ENCODE data around the gene CCDC141. TPM values are rescaled to one million over a fixed set of nuclear protein-coding genes. Genes with fewer than 3 reads are reported as not detected.

Gene CCDC141
- total and polyA plus RNA-seq, 2 of the 13 experiments (the other 11 are each of a cell fraction or from before 2014, with no cell fraction given): not detected

- intact Hi-C loops (cut with micrococcal nuclease; ENCODE audit: unreplicated experiment): no loop called here
- H2AFZ ChIP-seq (ENCODE audit: low read length): no peak overlapping the region
- H3K4me1 ChIP-seq (ENCODE audit: insufficient read depth, low read length): no peaks in the 10 kb centered on the region
- H3K79me2 ChIP-seq (ENCODE audit: insufficient read depth, low read length): no peaks in the 10 kb centered on the region
- 3% methylated on average over 2 of the region's 2 CpGs for WGBS (ENCODE audit: low lambda C conversion rate)
- no peak for ATAC-seq
- H3K36me3 ChIP-seq (replicated peaks in 1 of 2; ENCODE audit: control insufficient read depth in 1 of 2, insufficient read depth in 2 of 2, low read length in 2 of 2): no peaks in the 10 kb centered on the region
- H3K4me2 ChIP-seq (ENCODE audit: low read depth, low read length): no peak overlapping the region
- H3K9ac ChIP-seq (ENCODE audit: insufficient read depth, low read depth, low read length): no peak overlapping the region
- ChIA-PET POLR2A (no interaction called here), CTCF (ENCODE audit: low intra/inter-chr PET ratio, low total read pairs) (no interaction called here)
- no TSS peak for BruUV-seq (replicated peaks)
- FAIRE-seq: no peak
- H3K9me3 ChIP-seq (ENCODE audit: low read length): no peaks in the 10 kb centered on the region
- TF ChIP-seq RELA (CRISPR knock-in tag; IDR thresholded peaks at IDR 0.05): no peak
- no peak for TF ChIP-seq PITX1 (CRISPR knock-in tag; IDR thresholded peaks at IDR 0.05)
- H4K20me1 ChIP-seq (ENCODE audit: insufficient read depth, low read length): no peaks in the 10 kb centered on the region
- H3K27ac ChIP-seq (ENCODE audit: extremely low read length, insufficient read depth, low read length): no peak overlapping the region
- no peaks in the 10 kb centered on the region for H3K27me3 ChIP-seq (ENCODE audit: control insufficient read depth in 1 of 2, insufficient read depth in 2 of 2, low read length in 2 of 2)
- no peak for DNase-seq (ENCODE audit: low spot score)
- H3K4me3 ChIP-seq (replicated peaks in 1 of 3; ENCODE audit: insufficient read depth in 1 of 3, low read depth in 2 of 3, low read length in 3 of 3): no peak overlapping the region
- in situ Hi-C loops (cut with HindIII; ENCODE audit: extremely low pct_ligation_motif_present, low pct_unique_long_range_greater_than_20kb): no loop called here
Measured at GRCh38 chr2:178844701-178845100, 205.2 kb downstream of the CCDC141 start.

GRCh38 chr2:178844269-178844668 lies 205.7 kb downstream of the CCDC141 start:
- no peak for DNase-seq (ENCODE audit: low spot score)
- H3K79me2 ChIP-seq (ENCODE audit: insufficient read depth, low read length): no peaks in the 10 kb centered on the region
- H3K27ac ChIP-seq (ENCODE audit: extremely low read length, insufficient read depth, low read length): no peak overlapping the region
- H3K9ac ChIP-seq (ENCODE audit: insufficient read depth, low read depth, low read length): no peak overlapping the region
- no peaks in the 10 kb centered on the region for H3K4me1 ChIP-seq (ENCODE audit: insufficient read depth, low read length)
- intact Hi-C loops (cut with micrococcal nuclease; ENCODE audit: unreplicated experiment): no loop called here
- POLR2A ChIA-PET: no interaction called here
- H3K27me3 ChIP-seq (ENCODE audit: control insufficient read depth in 1 of 2, insufficient read depth in 2 of 2, low read length in 2 of 2): no peaks in the 10 kb centered on the region
- no peak overlapping the region for H3K4me3 ChIP-seq (replicated peaks in 1 of 3; ENCODE audit: insufficient read depth in 1 of 3, low read depth in 2 of 3, low read length in 3 of 3)
- no peak for ATAC-seq
- H4K20me1 ChIP-seq (ENCODE audit: insufficient read depth, low read length): no peaks in the 10 kb centered on the region
- WGBS (ENCODE audit: low lambda C conversion rate): 9% methylated on average over 4 of the region's 4 CpGs
- H2AFZ ChIP-seq (ENCODE audit: low read length): no peak overlapping the region
- H3K9me3 ChIP-seq (ENCODE audit: low read length): no peaks in the 10 kb centered on the region
- CTCF ChIA-PET (ENCODE audit: low intra/inter-chr PET ratio, low total read pairs): no interaction called here
- no peak for FAIRE-seq
- H3K36me3 ChIP-seq (replicated peaks in 1 of 2; ENCODE audit: control insufficient read depth in 1 of 2, insufficient read depth in 2 of 2, low read length in 2 of 2): no peaks in the 10 kb centered on the region
- no TSS peak for BruUV-seq (replicated peaks)
- in situ Hi-C loops (cut with HindIII; ENCODE audit: extremely low pct_ligation_motif_present, low pct_unique_long_range_greater_than_20kb): no loop called here
- no peak overlapping the region for H3K4me2 ChIP-seq (ENCODE audit: low read depth, low read length)
- no peak for TF ChIP-seq NR2F1 (CRISPR knock-in tag; IDR thresholded peaks at IDR 0.05)
- no peak for TF ChIP-seq ZNF724P (CRISPR knock-in tag; IDR thresholded peaks at IDR 0.05; ENCODE audit: borderline replicate concordance)
- no peak for TF ChIP-seq ZBTB43 (CRISPR knock-in tag; conservative IDR thresholded peaks at IDR 0.05)
- TF ChIP-seq SMARCE1 (IDR thresholded peaks at IDR 0.05; ENCODE audit: borderline replicate concordance): no peak
- no peak for TF ChIP-seq TAF1 (CRISPR knock-in tag; IDR thresholded peaks at IDR 0.05)
- no peak for TF ChIP-seq ZNF678 (CRISPR knock-in tag; IDR thresholded peaks at IDR 0.05)
- no peak for TF ChIP-seq ZC3H13 (CRISPR knock-in tag; IDR thresholded peaks at IDR 0.05)
- no peak for TF ChIP-seq YY1 (IDR thresholded peaks at IDR 0.05; ENCODE audit: insufficient read depth, insufficient replicate concordance, low read depth, low read length)
- no peak for TF ChIP-seq IRX3 (CRISPR knock-in tag; IDR thresholded peaks at IDR 0.05; ENCODE audit: borderline replicate concordance, low read depth)
- no peak for TF ChIP-seq FLYWCH1 (CRISPR knock-in tag; IDR thresholded peaks at IDR 0.05)
- no peak for TF ChIP-seq ZNF30 (CRISPR knock-in tag; IDR thresholded peaks at IDR 0.05)
- TF ChIP-seq CREBL2 (CRISPR knock-in tag; IDR thresholded peaks at IDR 0.05; ENCODE audit: borderline replicate concordance): no peak
- TF ChIP-seq RFXAP (CRISPR knock-in tag; IDR thresholded peaks at IDR 0.05; ENCODE audit: borderline replicate concordance): no peak
